ENCODE data around the gene SRD5A1. TPM values are rescaled to one million over a fixed set of nuclear protein-coding genes. Genes with fewer than 3 reads are reported as not detected.

SRD5A1 gene
- total RNA-seq, 3 donors from 2014 or later (not counting 1 experiment from before 2014, with no cell fraction given) = 6.5 to 11.0 (median 7.8) TPM

DNA sequence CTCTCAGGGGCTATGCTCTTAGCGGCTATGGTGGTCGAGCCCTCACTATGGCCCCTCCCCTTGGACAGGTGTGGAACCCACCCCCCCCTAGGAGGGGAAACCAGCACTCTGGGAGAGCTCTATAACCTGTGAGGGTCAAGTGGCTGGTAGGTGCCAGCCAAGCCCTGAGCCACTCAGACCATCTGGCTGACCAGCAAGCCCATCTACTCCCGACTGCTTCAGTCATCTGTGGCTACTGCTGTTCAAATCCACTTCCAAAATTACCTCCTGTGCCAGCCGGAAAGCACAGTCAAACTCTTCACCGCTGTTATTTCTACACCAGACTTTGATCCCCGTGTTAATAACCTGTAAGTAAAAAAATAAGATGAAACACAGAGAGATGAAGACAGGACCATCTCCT is 28.9 kb upstream of the SRD5A1 start:
- intact Hi-C loops (cut with micrococcal nuclease) = no loop called here
- Histone ChIP-seq H3K4me3 (ENCODE audit: low read length) (no peak overlapping the region), H3K27me3 (ENCODE audit: control insufficient read depth, insufficient read depth, low read length) (no peaks in the 10 kb centered on the region), H3K9me3 (ENCODE audit: control insufficient read depth, insufficient read depth, low read length) (no peaks in the 10 kb centered on the region), H3K4me1 (ENCODE audit: control insufficient read depth, insufficient read depth, low read length) (no peaks in the 10 kb centered on the region), H3K27ac (ENCODE audit: low read length) (no peak overlapping the region), H3K36me3 (ENCODE audit: control insufficient read depth, insufficient read depth, low read length) (peaks cover 80% of the 10 kb centered on the region)
- no peak for ATAC-seq
- Mint-ChIP-seq H3K4me1 (peaks cover 5 to 6% of the 10 kb centered on the region in 2 donors), H3K27me3 (ENCODE audit: low read depth in 2 of 2) (no peaks in the 10 kb centered on the region), H3K9me3 (no peaks in the 10 kb centered on the region), H3K4me3 (no peak overlapping the region), H3K36me3 (peaks cover 41% of the 10 kb centered on the region), H3K27ac (no peak overlapping the region)
- DNase-seq = no peak
- 96% methylated on average over 6 of the region's 6 CpGs for WGBS (ENCODE audit: insufficient coverage)
- TF ChIP-seq, protein P1, sequence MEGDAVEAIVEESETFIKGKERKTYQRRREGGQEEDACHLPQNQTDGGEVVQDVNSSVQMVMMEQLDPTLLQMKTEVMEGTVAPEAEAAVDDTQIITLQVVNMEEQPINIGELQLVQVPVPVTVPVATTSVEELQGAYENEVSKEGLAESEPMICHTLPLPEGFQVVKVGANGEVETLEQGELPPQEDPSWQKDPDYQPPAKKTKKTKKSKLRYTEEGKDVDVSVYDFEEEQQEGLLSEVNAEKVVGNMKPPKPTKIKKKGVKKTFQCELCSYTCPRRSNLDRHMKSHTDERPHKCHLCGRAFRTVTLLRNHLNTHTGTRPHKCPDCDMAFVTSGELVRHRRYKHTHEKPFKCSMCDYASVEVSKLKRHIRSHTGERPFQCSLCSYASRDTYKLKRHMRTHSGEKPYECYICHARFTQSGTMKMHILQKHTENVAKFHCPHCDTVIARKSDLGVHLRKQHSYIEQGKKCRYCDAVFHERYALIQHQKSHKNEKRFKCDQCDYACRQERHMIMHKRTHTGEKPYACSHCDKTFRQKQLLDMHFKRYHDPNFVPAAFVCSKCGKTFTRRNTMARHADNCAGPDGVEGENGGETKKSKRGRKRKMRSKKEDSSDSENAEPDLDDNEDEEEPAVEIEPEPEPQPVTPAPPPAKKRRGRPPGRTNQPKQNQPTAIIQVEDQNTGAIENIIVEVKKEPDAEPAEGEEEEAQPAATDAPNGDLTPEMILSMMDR (IDR thresholded peaks at IDR 0.05) = no peak

DNA sequence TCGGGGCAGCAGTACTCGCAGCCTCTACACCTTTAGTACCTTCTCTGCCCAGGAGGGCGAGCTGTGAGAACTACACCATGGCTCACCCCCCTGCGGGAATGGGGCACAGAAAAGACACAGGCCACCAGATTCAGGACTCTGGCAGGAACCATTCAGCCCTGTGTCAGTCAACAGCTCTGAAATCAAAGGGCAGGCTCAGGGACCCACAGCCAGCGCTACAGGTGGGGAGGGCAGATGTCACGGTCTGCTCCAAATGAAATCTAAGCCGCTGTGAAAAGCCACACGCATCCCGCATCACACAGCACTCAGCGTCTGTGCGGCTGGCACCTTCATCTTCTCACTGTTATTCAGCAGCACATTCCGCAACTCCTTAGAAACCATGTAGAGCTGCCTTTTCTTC is 28.3 kb upstream of the SRD5A1 start:
- no peak overlapping the region for H3K27ac ChIP-seq (ENCODE audit: low read length)
- no peaks in the 10 kb centered on the region for H3K9me3 ChIP-seq (ENCODE audit: control insufficient read depth, insufficient read depth, low read length)
- no peak for DNase-seq
- no peak for ATAC-seq
- H3K4me3 ChIP-seq (ENCODE audit: low read length) = no peak overlapping the region
- H3K27me3 ChIP-seq (ENCODE audit: control insufficient read depth, insufficient read depth, low read length) = no peaks in the 10 kb centered on the region
- Mint-ChIP-seq H3K27ac (no peak overlapping the region), H3K27me3 (ENCODE audit: low read depth in 2 of 2) (no peaks in the 10 kb centered on the region), H3K9me3 (no peaks in the 10 kb centered on the region), H3K36me3 (peaks cover 41% of the 10 kb centered on the region), H3K4me1 (peaks cover 5 to 6% of the 10 kb centered on the region in 2 donors), H3K4me3 (no peak overlapping the region)
- TF ChIP-seq, protein P1 (IDR thresholded peaks at IDR 0.05) = no peak
- no peaks in the 10 kb centered on the region for H3K4me1 ChIP-seq (ENCODE audit: control insufficient read depth, insufficient read depth, low read length)
- 97% methylated on average over 12 of the region's 12 CpGs for WGBS (ENCODE audit: insufficient coverage)
- intact Hi-C loops (cut with micrococcal nuclease) = no loop called here
- peaks cover 81% of the 10 kb centered on the region for H3K36me3 ChIP-seq (ENCODE audit: control insufficient read depth, insufficient read depth, low read length)

- Histone ChIP-seq H3K27me3 (ENCODE audit: control insufficient read depth, insufficient read depth, low read length) (no peaks in the 10 kb centered on the region), H3K27ac (ENCODE audit: low read length) (no peak overlapping the region), H3K4me1 (ENCODE audit: control insufficient read depth, insufficient read depth, low read length) (no peaks in the 10 kb centered on the region), H3K4me3 (ENCODE audit: low read length) (no peak overlapping the region), H3K9me3 (ENCODE audit: control insufficient read depth, insufficient read depth, low read length) (no peaks in the 10 kb centered on the region), H3K36me3 (ENCODE audit: control insufficient read depth, insufficient read depth, low read length) (peaks cover 79% of the 10 kb centered on the region)
- no peaks in the 10 kb centered on the region for H3K27me3 Mint-ChIP-seq (ENCODE audit: low read depth in 2 of 2)
- intact Hi-C loops (cut with micrococcal nuclease) = no loop called here
- TF ChIP-seq, protein P1 (IDR thresholded peaks at IDR 0.05) = no peak
- WGBS (ENCODE audit: insufficient coverage) = 90% methylated on average over 7 of the region's 9 CpGs
- ATAC-seq (no peak), DNase-seq (no peak)
- H3K36me3 Mint-ChIP-seq = peaks cover 28% of the 10 kb centered on the region
- H3K9me3 Mint-ChIP-seq = no peaks in the 10 kb centered on the region
- H3K4me3 Mint-ChIP-seq = no peak overlapping the region
- no peak overlapping the region for H3K27ac Mint-ChIP-seq
- peaks cover 6 to 15% of the 10 kb centered on the region in 2 donors for H3K4me1 Mint-ChIP-seq
Observed at GRCh38 chr5:6606884-6607558, 26.2 kb upstream of the SRD5A1 start.

- Mint-ChIP-seq H3K4me3 (no peak overlapping the region), H3K9me3 (no peaks in the 10 kb centered on the region), H3K36me3 (peaks cover 23% of the 10 kb centered on the region), H3K27me3 (ENCODE audit: low read depth in 2 of 2) (no peaks in the 10 kb centered on the region), H3K4me1 (peaks cover 11 to 20% of the 10 kb centered on the region in 2 donors), H3K27ac (no peak overlapping the region)
- no peaks in the 10 kb centered on the region for H3K27me3 ChIP-seq (ENCODE audit: control insufficient read depth, insufficient read depth, low read length)
- H3K27ac ChIP-seq (ENCODE audit: low read length) = no peak overlapping the region
- no peaks in the 10 kb centered on the region for H3K9me3 ChIP-seq (ENCODE audit: control insufficient read depth, insufficient read depth, low read length)
- intact Hi-C loops (cut with micrococcal nuclease) = no loop called here
- DNase-seq (no peak), ATAC-seq (no peak)
- no peaks in the 10 kb centered on the region for H3K4me1 ChIP-seq (ENCODE audit: control insufficient read depth, insufficient read depth, low read length)
- peaks cover 80% of the 10 kb centered on the region for H3K36me3 ChIP-seq (ENCODE audit: control insufficient read depth, insufficient read depth, low read length)
- 94% methylated on average over 5 of the region's 5 CpGs for WGBS (ENCODE audit: insufficient coverage)
- no peak overlapping the region for H3K4me3 ChIP-seq (ENCODE audit: low read length)
- TF ChIP-seq, protein P1 (IDR thresholded peaks at IDR 0.05) = no peak
Observed at GRCh38 chr5:6607559-6607936, 25.7 kb upstream of the SRD5A1 start.
